ENCODE results near the gene UVRAG.

UVRAG gene

DNA sequence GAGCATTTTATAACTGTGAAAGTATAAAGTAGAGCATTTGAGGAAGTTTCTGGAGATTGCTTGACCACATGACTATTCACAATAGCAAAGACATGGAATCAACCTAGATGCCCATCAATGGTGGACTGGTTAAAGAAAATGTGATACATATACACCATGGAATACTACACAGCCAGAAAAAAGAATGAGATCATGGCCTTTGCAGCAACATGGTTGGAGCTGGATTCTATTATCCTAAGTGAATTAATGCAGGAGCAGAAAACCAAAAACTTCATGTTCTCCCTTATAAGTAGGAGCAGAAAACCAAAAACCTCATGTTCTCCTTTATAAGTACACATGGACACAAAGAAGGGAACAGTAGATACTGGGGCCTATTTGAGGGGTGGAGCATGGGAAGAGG, 30.3 kb downstream of the UVRAG start:
- TF ChIP-seq USF1 (IDR thresholded peaks at IDR 0.05) (no peak), ZBTB7A (IDR thresholded peaks at IDR 0.05; ENCODE audit: low read depth) (no peak), EP300 (IDR thresholded peaks at IDR 0.05; ENCODE audit: borderline replicate concordance) (no peak), YY1 (IDR thresholded peaks at IDR 0.05; ENCODE audit: low read depth) (no peak), CEBPB (IDR thresholded peaks at IDR 0.05) (no peak), CREB1 (IDR thresholded peaks at IDR 0.05; ENCODE audit: low read depth) (no peak), TAF1 (IDR thresholded peaks at IDR 0.05; ENCODE audit: low read depth) (no peak), TEAD4 (IDR thresholded peaks at IDR 0.05) (no peak), EGR1 (IDR thresholded peaks at IDR 0.05) (no peak), RAD21 (IDR thresholded peaks at IDR 0.05; ENCODE audit: low read depth) (no peak), NFIC (IDR thresholded peaks at IDR 0.05) (no peak)
- TF ChIP-seq, protein P1, sequence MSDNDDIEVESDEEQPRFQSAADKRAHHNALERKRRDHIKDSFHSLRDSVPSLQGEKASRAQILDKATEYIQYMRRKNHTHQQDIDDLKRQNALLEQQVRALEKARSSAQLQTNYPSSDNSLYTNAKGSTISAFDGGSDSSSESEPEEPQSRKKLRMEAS (IDR thresholded peaks at IDR 0.05), result no peak

DNA sequence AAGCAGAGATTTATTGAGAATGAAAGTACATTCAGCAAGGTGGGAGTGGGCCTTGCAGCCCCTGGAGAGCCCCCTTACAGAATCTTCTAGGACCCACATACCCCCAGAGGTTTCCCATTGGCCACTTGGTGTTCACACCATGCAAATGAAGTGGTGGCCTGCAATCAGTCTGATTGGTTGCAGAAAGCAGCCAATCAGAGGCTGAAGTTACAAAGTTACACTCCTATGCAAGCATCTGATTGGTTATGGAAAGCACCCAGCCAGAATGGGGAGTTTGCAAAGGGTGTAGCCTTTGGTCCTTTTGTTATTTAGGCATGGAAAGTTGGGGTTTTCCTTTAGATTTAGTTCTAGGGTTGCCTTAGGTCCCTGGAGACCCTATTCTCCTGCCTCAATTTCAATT, 34.9 kb downstream of the UVRAG start:
- no peak for TF ChIP-seq TEAD4 (IDR thresholded peaks at IDR 0.05)
- no peak for TF ChIP-seq RAD21 (IDR thresholded peaks at IDR 0.05; ENCODE audit: low read depth)
- no peak for TF ChIP-seq EP300 (IDR thresholded peaks at IDR 0.05; ENCODE audit: borderline replicate concordance)

- TF ChIP-seq FOXM1 (IDR thresholded peaks at IDR 0.05; ENCODE audit: borderline replicate concordance, low read depth) (no peak), TEAD4 (IDR thresholded peaks at IDR 0.05) (no peak), EGR1 (IDR thresholded peaks at IDR 0.05) (no peak), CREB1 (IDR thresholded peaks at IDR 0.05; ENCODE audit: low read depth) (no peak), NFIC (IDR thresholded peaks at IDR 0.05) (no peak), CEBPB (IDR thresholded peaks at IDR 0.05) (no peak)
- TF ChIP-seq, protein P1 (IDR thresholded peaks at IDR 0.05), result no peak
Observed at GRCh38 chr11:75850787-75851186, 35.8 kb downstream of the UVRAG start.

- no peak for TF ChIP-seq YY1 (IDR thresholded peaks at IDR 0.05; ENCODE audit: low read depth)
- TF ChIP-seq TAF1 (IDR thresholded peaks at IDR 0.05; ENCODE audit: low read depth), result no peak
- TF ChIP-seq TCF12 (IDR thresholded peaks at IDR 0.05; ENCODE audit: low read depth), result no peak
- TF ChIP-seq, protein P2, sequence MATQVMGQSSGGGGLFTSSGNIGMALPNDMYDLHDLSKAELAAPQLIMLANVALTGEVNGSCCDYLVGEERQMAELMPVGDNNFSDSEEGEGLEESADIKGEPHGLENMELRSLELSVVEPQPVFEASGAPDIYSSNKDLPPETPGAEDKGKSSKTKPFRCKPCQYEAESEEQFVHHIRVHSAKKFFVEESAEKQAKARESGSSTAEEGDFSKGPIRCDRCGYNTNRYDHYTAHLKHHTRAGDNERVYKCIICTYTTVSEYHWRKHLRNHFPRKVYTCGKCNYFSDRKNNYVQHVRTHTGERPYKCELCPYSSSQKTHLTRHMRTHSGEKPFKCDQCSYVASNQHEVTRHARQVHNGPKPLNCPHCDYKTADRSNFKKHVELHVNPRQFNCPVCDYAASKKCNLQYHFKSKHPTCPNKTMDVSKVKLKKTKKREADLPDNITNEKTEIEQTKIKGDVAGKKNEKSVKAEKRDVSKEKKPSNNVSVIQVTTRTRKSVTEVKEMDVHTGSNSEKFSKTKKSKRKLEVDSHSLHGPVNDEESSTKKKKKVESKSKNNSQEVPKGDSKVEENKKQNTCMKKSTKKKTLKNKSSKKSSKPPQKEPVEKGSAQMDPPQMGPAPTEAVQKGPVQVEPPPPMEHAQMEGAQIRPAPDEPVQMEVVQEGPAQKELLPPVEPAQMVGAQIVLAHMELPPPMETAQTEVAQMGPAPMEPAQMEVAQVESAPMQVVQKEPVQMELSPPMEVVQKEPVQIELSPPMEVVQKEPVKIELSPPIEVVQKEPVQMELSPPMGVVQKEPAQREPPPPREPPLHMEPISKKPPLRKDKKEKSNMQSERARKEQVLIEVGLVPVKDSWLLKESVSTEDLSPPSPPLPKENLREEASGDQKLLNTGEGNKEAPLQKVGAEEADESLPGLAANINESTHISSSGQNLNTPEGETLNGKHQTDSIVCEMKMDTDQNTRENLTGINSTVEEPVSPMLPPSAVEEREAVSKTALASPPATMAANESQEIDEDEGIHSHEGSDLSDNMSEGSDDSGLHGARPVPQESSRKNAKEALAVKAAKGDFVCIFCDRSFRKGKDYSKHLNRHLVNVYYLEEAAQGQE (IDR thresholded peaks at IDR 0.05; ENCODE audit: low read depth), result no peak
- no peak for TF ChIP-seq CREB1 (IDR thresholded peaks at IDR 0.05; ENCODE audit: low read depth)
- TF ChIP-seq RAD21 (IDR thresholded peaks at IDR 0.05; ENCODE audit: low read depth), result no peak
- TF ChIP-seq, protein P1 (IDR thresholded peaks at IDR 0.05), result no peak
- TF ChIP-seq EGR1 (IDR thresholded peaks at IDR 0.05), result no peak
- no peak for TF ChIP-seq EP300 (IDR thresholded peaks at IDR 0.05; ENCODE audit: borderline replicate concordance)
- TF ChIP-seq NFIC (IDR thresholded peaks at IDR 0.05), result no peak
- no peak for TF ChIP-seq TEAD4 (IDR thresholded peaks at IDR 0.05)
- TF ChIP-seq USF1 (IDR thresholded peaks at IDR 0.05), result no peak
Observed at GRCh38 chr11:75851203-75851602, 36.2 kb downstream of the UVRAG start.

GRCh38 chr11:75852406-75853017, 37.5 kb downstream of the UVRAG start:
- no peak for TF ChIP-seq YY1 (IDR thresholded peaks at IDR 0.05; ENCODE audit: low read depth)
- TF ChIP-seq USF1 (IDR thresholded peaks at IDR 0.05), result no peak
- no peak for TF ChIP-seq FOXM1 (IDR thresholded peaks at IDR 0.05; ENCODE audit: borderline replicate concordance, low read depth)
- no peak for TF ChIP-seq TEAD4 (IDR thresholded peaks at IDR 0.05)
- no peak for TF ChIP-seq CEBPB (IDR thresholded peaks at IDR 0.05)
- TF ChIP-seq TCF12 (IDR thresholded peaks at IDR 0.05; ENCODE audit: low read depth), result no peak
- TF ChIP-seq, protein P1 (IDR thresholded peaks at IDR 0.05), result no peak
- no peak for TF ChIP-seq NFIC (IDR thresholded peaks at IDR 0.05)
- TF ChIP-seq RAD21 (IDR thresholded peaks at IDR 0.05; ENCODE audit: low read depth), result no peak
- TF ChIP-seq EGR1 (IDR thresholded peaks at IDR 0.05), result no peak
- no peak for TF ChIP-seq TAF1 (IDR thresholded peaks at IDR 0.05; ENCODE audit: low read depth)
- no peak for TF ChIP-seq ZBTB7A (IDR thresholded peaks at IDR 0.05; ENCODE audit: low read depth)
- TF ChIP-seq, protein P2 (IDR thresholded peaks at IDR 0.05; ENCODE audit: low read depth), result no peak
- TF ChIP-seq CREB1 (IDR thresholded peaks at IDR 0.05; ENCODE audit: low read depth), result no peak

Measured in Ishikawa (cell line).